Bronchial epithelial cell (primary cell): ENCODE measurements around the gene PCDHGB5. TPM values are rescaled to one million over a fixed set of nuclear protein-coding genes. Genes with fewer than 3 reads are reported as not detected.
"Not testable (repeated sequence)": the region's sequence is repeated elsewhere in the genome, so short reads cannot be mapped to it uniquely, and the experiment has no call there.

ENCODE experiments used
- DNase-seq: peaks from one replicate; pipeline ENCODE4 v3.0.0-alpha.2; 2010; ENCODE audit warnings: low read depth
- FAIRE-seq: peaks from 2 replicates; lab custom pipeline; 2011; peaks lifted over from hg19 to GRCh38; lab: Jason Lieb, UNC
- H3K27me3 ChIP-seq: 2 replicates; pipeline ENCODE4 v1.5.1; 2011; ENCODE audit warnings: low read length; ENCODE audit not compliant: control insufficient read depth, insufficient read depth
- H3K36me3 ChIP-seq: 2 replicates; pipeline ENCODE4 v1.5.1; 2011; ENCODE audit warnings: low read length; ENCODE audit not compliant: control insufficient read depth, insufficient read depth
- H3K4me3 ChIP-seq: 2 replicates; pipeline ENCODE4 v1.5.1; 2011; ENCODE audit warnings: mild to moderate bottlenecking, low read depth, low read length, control low read depth
- total RNA-seq: library from RNA; depleted of rRNA; stranded (reverse); fragments of >200 nt; gene quantifications from 2 replicates; pipeline ENCODE4 v1.2.1, GENCODE V29; 2014
- TF ChIP-seq, protein P1 (sequence below): IDR thresholded peaks from 2 replicates; pipeline ENCODE4 v1.5.1; 2011; ENCODE audit warnings: mild to moderate bottlenecking, moderate library complexity, low read length, control low read depth, inconsistent platforms; ENCODE audit not compliant: insufficient read depth, severe bottlenecking

PCDHGB5 gene
- total RNA-seq, 1 donor from 2014 or later = 2.4 TPM

DNA sequence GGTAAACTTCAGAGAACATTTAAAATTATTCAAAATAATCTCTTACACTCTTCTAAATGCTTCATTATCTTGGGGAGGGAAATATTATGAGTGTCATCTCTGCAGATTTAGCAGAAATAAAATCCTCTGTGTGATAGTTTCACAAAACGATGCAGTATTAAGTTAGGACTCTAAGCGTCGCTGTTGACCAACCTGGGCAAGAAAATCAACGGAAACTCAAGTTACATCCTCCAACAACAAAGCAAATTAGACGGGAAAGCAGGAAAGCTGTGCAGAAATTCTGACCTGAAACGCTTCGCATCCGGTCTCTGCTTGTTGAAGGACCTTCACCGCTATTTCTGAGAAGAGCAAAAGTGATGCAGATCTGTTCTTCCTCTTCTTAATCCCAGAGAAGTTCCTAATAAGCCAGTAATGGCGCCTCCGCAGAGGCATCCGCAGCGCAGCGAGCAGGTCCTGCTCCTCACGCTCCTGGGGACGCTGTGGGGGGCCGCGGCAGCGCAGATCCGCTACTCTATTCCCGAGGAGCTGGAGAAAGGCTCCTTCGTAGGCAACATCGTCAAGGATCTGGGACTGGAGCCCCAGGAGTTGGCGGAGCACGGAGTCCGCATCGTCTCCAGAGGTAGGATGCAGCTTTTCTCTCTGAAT lies 24.0 kb upstream of the PCDHGB5 start, which contains the start of gene PCDHGA6:
Gene PCDHGA6, plus strand, starts transcription at position 219 of the 645 bp plus-strand sequence. Its CDS starts 193 bp downstream, at position 412.
- no peak for FAIRE-seq
- peak within 1 kb of the TSS; percentile 19 for H3K4me3 ChIP-seq
- H3K27me3 ChIP-seq = peaks cover 9% of the 10 kb centered on the region
- peak; percentile 29 for DNase-seq
- H3K36me3 ChIP-seq = no peaks in the 10 kb centered on the region
- TF ChIP-seq, protein P1, sequence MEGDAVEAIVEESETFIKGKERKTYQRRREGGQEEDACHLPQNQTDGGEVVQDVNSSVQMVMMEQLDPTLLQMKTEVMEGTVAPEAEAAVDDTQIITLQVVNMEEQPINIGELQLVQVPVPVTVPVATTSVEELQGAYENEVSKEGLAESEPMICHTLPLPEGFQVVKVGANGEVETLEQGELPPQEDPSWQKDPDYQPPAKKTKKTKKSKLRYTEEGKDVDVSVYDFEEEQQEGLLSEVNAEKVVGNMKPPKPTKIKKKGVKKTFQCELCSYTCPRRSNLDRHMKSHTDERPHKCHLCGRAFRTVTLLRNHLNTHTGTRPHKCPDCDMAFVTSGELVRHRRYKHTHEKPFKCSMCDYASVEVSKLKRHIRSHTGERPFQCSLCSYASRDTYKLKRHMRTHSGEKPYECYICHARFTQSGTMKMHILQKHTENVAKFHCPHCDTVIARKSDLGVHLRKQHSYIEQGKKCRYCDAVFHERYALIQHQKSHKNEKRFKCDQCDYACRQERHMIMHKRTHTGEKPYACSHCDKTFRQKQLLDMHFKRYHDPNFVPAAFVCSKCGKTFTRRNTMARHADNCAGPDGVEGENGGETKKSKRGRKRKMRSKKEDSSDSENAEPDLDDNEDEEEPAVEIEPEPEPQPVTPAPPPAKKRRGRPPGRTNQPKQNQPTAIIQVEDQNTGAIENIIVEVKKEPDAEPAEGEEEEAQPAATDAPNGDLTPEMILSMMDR = peak; percentile 36

DNA sequence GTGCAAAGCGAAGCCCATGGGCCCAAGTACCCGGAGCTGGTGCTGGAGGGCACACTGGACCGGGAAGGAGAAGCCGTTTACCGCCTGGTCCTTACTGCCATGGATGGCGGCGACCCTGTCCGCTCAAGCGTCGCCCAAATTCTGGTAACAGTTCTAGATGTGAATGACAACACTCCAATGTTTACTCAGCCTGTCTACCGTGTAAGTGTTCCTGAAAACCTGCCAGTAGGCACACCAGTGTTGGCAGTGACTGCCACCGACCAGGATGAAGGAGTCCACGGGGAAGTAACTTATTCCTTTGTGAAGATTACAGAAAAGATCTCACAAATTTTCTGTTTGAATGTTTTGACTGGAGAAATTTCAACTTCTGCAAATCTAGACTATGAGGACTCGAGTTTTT lies 23.1 kb upstream of the PCDHGB5 start:
- FAIRE-seq (peak; percentile 55), DNase-seq (no peak)
- Histone ChIP-seq H3K27me3 (peaks cover 9% of the 10 kb centered on the region), H3K4me3 (no peak overlapping the region), H3K36me3 (no peaks in the 10 kb centered on the region)
- TF ChIP-seq, protein P1 = no peak

DNA sequence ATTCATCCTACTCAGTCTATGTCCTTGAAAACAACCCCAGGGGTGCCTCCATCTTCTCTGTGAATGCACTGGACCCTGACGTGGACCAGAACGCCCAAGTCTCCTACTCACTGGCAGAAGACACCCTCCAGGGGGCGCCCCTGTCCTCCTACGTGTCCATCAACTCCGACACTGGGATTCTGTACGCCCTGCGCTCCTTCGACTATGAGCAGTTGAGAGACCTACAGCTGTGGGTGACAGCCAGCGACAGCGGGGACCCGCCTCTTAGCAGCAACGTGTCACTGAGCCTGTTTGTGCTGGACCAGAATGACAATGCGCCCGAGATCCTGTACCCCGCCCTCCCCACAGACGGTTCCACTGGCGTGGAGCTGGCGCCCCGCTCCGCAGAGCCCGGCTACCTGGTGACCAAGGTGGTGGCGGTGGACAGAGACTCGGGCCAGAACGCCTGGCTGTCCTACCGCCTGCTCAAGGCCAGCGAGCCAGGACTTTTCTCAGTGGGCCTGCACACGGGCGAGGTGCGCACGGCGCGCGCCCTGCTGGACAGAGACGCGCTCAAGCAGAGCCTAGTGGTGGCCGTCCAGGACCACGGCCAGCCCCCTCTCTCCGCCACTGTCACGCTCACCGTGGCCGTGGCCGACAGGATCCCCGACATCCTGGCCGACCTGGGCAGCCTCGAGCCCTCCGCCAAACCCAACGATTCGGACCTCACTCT lies 22.1 kb upstream of the PCDHGB5 start:
- not testable (repeated sequence) for H3K27me3 ChIP-seq, H3K36me3 ChIP-seq, FAIRE-seq, DNase-seq, H3K4me3 ChIP-seq

DNA sequence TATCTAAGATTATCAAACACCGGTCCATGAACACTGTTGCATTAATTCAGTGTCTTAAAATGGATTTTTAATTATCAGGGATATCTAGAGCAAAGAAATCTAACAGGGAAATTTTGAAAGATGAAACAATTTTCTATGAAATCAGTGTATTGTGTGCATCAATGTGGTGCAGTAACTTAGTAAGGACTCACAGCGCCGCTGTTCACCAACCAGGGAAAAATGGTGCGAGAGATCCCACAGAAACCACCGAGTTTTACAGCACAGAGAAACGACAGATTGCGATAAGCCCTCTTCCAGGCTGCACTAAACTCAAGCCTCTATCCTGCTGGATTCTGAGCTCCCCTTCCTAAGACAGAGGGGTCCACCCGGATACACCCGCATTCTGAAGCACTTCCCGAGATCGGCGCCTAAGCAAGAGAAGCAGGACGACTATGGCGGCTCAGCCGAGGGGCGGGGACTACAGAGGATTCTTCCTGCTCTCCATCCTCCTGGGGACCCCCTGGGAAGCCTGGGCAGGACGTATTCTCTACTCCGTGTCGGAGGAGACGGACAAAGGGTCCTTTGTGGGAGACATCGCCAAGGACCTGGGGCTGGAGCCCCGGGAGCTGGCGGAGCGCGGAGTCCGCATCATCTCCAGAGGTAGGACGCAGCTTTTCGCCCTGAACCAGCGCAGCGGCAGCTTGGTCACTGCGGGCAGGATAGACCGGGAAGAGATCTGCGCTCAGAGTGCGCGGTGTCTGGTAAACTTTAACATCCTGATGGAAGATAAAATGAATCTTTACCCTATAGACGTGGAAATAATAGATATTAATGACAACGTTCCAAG lies 15.1 kb upstream of the PCDHGB5 start, which contains the start of gene PCDHGA7:
Gene PCDHGA7, plus strand, starts transcription at position 274 of the 826 bp plus-strand sequence. Its CDS starts 158 bp downstream, at position 432.
- FAIRE-seq = no peak
- H3K4me3 ChIP-seq = peak within 1 kb of the TSS; percentile 27

DNA sequence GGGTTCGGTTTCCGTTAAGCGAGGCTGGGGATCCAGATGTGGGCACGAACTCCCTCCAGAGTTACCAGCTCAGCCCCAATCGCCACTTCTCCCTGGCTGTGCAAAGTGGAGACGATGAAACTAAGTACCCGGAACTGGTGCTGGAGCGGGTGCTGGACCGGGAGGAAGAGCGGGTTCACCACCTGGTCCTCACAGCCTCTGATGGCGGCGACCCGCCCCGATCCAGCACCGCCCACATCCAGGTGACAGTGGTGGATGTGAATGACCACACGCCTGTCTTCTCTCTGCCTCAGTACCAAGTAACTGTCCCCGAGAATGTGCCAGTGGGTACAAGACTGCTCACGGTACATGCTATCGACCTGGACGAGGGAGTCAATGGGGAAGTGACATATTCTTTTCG lies 14.4 kb upstream of the PCDHGB5 start:
- no peak overlapping the region for H3K4me3 ChIP-seq
- no peaks in the 10 kb centered on the region for H3K27me3 ChIP-seq
- no peaks in the 10 kb centered on the region for H3K36me3 ChIP-seq
- no peak for FAIRE-seq
- TF ChIP-seq, protein P1 = no peak
- DNase-seq = no peak

More for the DNA sequence above, 15.1 kb upstream of the PCDHGB5 start, which contains the start of gene PCDHGA7:
- H3K27me3 ChIP-seq = no peaks in the 10 kb centered on the region
- DNase-seq = peak; percentile 12
- no peaks in the 10 kb centered on the region for H3K36me3 ChIP-seq
- TF ChIP-seq, protein P1 = peak; percentile 29
